Endothelial cell of umbilical vein (primary cell): Measurements from ENCODE around the gene TBC1D30. TPM values are rescaled to one million over a fixed set of nuclear protein-coding genes. Genes with fewer than 3 reads are reported as not detected.
"Not testable (repeated sequence)": the region's sequence is repeated elsewhere in the genome, so short reads cannot be mapped to it uniquely, and the experiment has no call there.

ENCODE experiments used
- BruUV-seq: library from RNA; stranded (reverse); fragments of 400-500 nt; replicated peaks from 2 replicates; lab custom pipeline; 2021; lab: Mats Ljungman, UMichigan
- CTCF ChIA-PET: fragments of 300-600, 350-600 bp; sonication (Branson Sonifier 250); formaldehyde crosslinking; loops from one replicate; lab custom pipeline; 2021; ENCODE audit warnings: antibody characterized with exemption, inconsistent platforms; lab: Charles Lee
- POLR2A ChIA-PET: fragments of 300-600, 350-600 bp; sonication (Branson Sonifier 250); formaldehyde crosslinking; loops from one replicate; lab custom pipeline; 2021; ENCODE audit warnings: antibody characterized with exemption, inconsistent platforms; lab: Charles Lee
- DNase-seq: peaks from one replicate; pipeline ENCODE4 v3.0.0-alpha.2; 2011; ENCODE audit warnings: low read depth, low spot score
- FAIRE-seq: peaks from 2 replicates; lab custom pipeline; 2011; peaks lifted over from hg19 to GRCh38; lab: Jason Lieb, UNC
- H2AFZ ChIP-seq: 2 replicates; pipeline ENCODE4 v1.6.0; 2012; ENCODE audit warnings: low read depth, low read length, control low read depth, inconsistent platforms
- H3K27ac ChIP-seq: 2 replicates; pipeline ENCODE4 v1.5.1; 2011; ENCODE audit warnings: low read depth, mild to moderate bottlenecking, control low read depth, low read length, moderate library complexity; ENCODE audit not compliant: insufficient read depth
- H3K27me3 ChIP-seq, 2 experiments: 2 replicates each; pipeline versions ENCODE4 v1.6.0 to v1.6.1; 2011; ENCODE audit warnings: low read length in 2 of 2, mixed read lengths in 1 of 2; ENCODE audit not compliant: control insufficient read depth in 2 of 2, insufficient read depth in 2 of 2
- H3K36me3 ChIP-seq, 2 experiments: 2 replicates in 1 of 2; 3 replicates in 1 of 2; pipeline ENCODE4 v1.5.1; 2011; ENCODE audit warnings: low read length in 2 of 2, mild to moderate bottlenecking in 1 of 2, moderate library complexity in 1 of 2; ENCODE audit not compliant: control insufficient read depth in 2 of 2, insufficient read depth in 2 of 2; ENCODE audit errors: extremely low read depth in 1 of 2
- H3K4me1 ChIP-seq: 3 replicates; pipeline ENCODE4 v1.5.1; 2011; ENCODE audit warnings: mild to moderate bottlenecking, low read length; ENCODE audit not compliant: control insufficient read depth, insufficient read depth; ENCODE audit errors: extremely low read depth
- H3K4me2 ChIP-seq: 2 replicates; pipeline ENCODE4 v1.6.1; 2011; ENCODE audit warnings: low read length, control low read depth, mixed read lengths; ENCODE audit not compliant: insufficient read depth
- H3K4me3 ChIP-seq, 3 experiments: fragments of 200-600 bp in 1 of 3; sonication (generic), shearing (Covaris generic) in 1 of 3; replicated peaks in 1 of 3; 2 replicates each; pipeline ENCODE4 v1.5.1; 2011 to 2016; ENCODE audit warnings: control low read depth in 3 of 3, low read length in 3 of 3, mild to moderate bottlenecking in 2 of 3, inconsistent platforms in 1 of 3, low read depth in 1 of 3, moderate library complexity in 1 of 3; ENCODE audit not compliant: insufficient read depth in 1 of 3
- H3K79me2 ChIP-seq: 2 replicates; pipeline ENCODE4 v1.6.0; 2012; ENCODE audit warnings: low read length, inconsistent platforms; ENCODE audit not compliant: control insufficient read depth, insufficient read depth
- H3K9ac ChIP-seq: replicated peaks from 2 replicates; pipeline ENCODE3; 2011; ENCODE audit warnings: low read length, control low read depth; ENCODE audit not compliant: insufficient read depth; ENCODE audit errors: extremely low read depth
- H3K9me1 ChIP-seq: replicated peaks from 3 replicates; pipeline ENCODE4 v1.6.0; 2011; ENCODE audit warnings: mild to moderate bottlenecking, low read length; ENCODE audit not compliant: control insufficient read depth, insufficient read depth; ENCODE audit errors: extremely low read depth
- H3K9me3 ChIP-seq: replicated peaks from 2 replicates; pipeline ENCODE4 v1.5.1; 2012; ENCODE audit warnings: low read length, inconsistent platforms; ENCODE audit not compliant: control insufficient read depth, insufficient read depth
- H4K20me1 ChIP-seq: replicated peaks from 2 replicates; pipeline ENCODE3; 2011; ENCODE audit warnings: mild to moderate bottlenecking, low read length; ENCODE audit not compliant: control insufficient read depth, insufficient read depth; ENCODE audit errors: extremely low read depth
- CTCF ChIP-seq, 2 donors: IDR thresholded peaks; 1 replicate in 1 of 2; 2 replicates in 1 of 2; pipeline ENCODE4 v1.5.1; 2011; ENCODE audit warnings: low read length in 2 of 2, mild to moderate bottlenecking in 2 of 2, moderate library complexity in 2 of 2, control low read depth in 1 of 2, inconsistent platforms in 1 of 2, low read depth in 1 of 2; ENCODE audit not compliant: insufficient read depth in 1 of 2; ENCODE audit errors: extremely low read depth in 1 of 2
- EZH2 ChIP-seq: IDR thresholded peaks from 2 replicates; pipeline ENCODE4 v1.6.1; 2012; ENCODE audit warnings: borderline replicate concordance, low read depth, mild to moderate bottlenecking, moderate library complexity, low read length, inconsistent platforms; ENCODE audit not compliant: severe bottlenecking
- FOS ChIP-seq: IDR thresholded peaks from 2 replicates; pipeline ENCODE4 v1.6.1; 2011; ENCODE audit warnings: mild to moderate bottlenecking, low read length, moderate library complexity, borderline replicate concordance; ENCODE audit not compliant: insufficient read depth
- GATA2 ChIP-seq: IDR thresholded peaks from 2 replicates; pipeline ENCODE4 v1.7.0; 2011; ENCODE audit warnings: low read depth, mild to moderate bottlenecking, moderate library complexity, mixed read lengths, low read length; ENCODE audit not compliant: insufficient read length, insufficient read depth
- JUN ChIP-seq: IDR thresholded peaks from 2 replicates; pipeline ENCODE4 v1.6.1; 2011; ENCODE audit warnings: borderline replicate concordance, low read depth; ENCODE audit not compliant: insufficient read length, insufficient read depth
- MAX ChIP-seq: IDR thresholded peaks from 2 replicates; pipeline ENCODE4 v1.6.1; 2011; ENCODE audit not compliant: insufficient read depth, insufficient read length
- MYC ChIP-seq: IDR thresholded peaks from one replicate; pipeline ENCODE4 v1.6.1; 2011; ENCODE audit warnings: mild to moderate bottlenecking, low read depth, low read length
- POLR2A ChIP-seq: IDR thresholded peaks from 2 replicates; pipeline ENCODE4 v1.6.1; 2012; ENCODE audit warnings: low read depth, mild to moderate bottlenecking, control low read depth, low read length
- POLR2AphosphoS5 ChIP-seq: IDR thresholded peaks from 2 replicates; pipeline ENCODE4 v1.6.1; 2012; ENCODE audit warnings: low read depth, mild to moderate bottlenecking, control low read depth, low read length, moderate library complexity; ENCODE audit not compliant: insufficient read depth
- dilution Hi-C: fragments of 300-500 bp; cut with MboI; formaldehyde crosslinking; loops from one replicate; pipeline ENCODE4 v1.15.0; 2019; ENCODE audit warnings: low sequenced_read_pairs; ENCODE audit not compliant: extremely low pct_ligation_motif_present
- intact Hi-C: fragments of 100-400 bp; cut with micrococcal nuclease; formaldehyde crosslinking; loops from one replicate; pipeline ENCODE4 v1.10.0; 2022
- polyA plus RNA-seq, 4 experiments: library from polyadenylated mRNA; depleted of rRNA in 3 of 4; stranded (reverse) in 3 of 4; unstranded in 1 of 4; fragments of >200 nt; gene quantifications; 2 replicates each; pipeline versions ENCODE4 v1.2.1 to v1.2.3, GENCODE V29; 2011 to 2012; ENCODE audit warnings: missing spikeins in 1 of 4
- total RNA-seq: library from RNA; stranded (reverse); gene quantifications from 2 replicates; pipeline ENCODE4 v1.2.3, GENCODE V29; 2021

TBC1D30 gene
- total and polyA plus RNA-seq, 2 donors (not counting 3 experiments of a cell fraction or from before 2014, with no cell fraction given) = 4.4 to 7.6 TPM

- CTCF ChIA-PET = interaction anchor here (1.9 kb wide), 1 partner anchor 39 kb away, joined by 6 read pairs; no protein-coding TSS in a partner anchor
- Histone ChIP-seq H3K27ac (no peak overlapping the region), H3K4me2 (no peak overlapping the region), H3K27me3 (no peaks in the 10 kb centered on the region), H3K79me2 (no peaks in the 10 kb centered on the region), H3K4me3 (no peak overlapping the region), H3K9me3 (no peaks in the 10 kb centered on the region), H2AFZ (no peak overlapping the region), H4K20me1 (no peaks in the 10 kb centered on the region), H3K4me1 (no peaks in the 10 kb centered on the region), H3K9me1 (no peaks in the 10 kb centered on the region), H3K9ac (no peak overlapping the region), H3K36me3 (no peaks in the 10 kb centered on the region)
- no TSS peak for BruUV-seq
- dilution Hi-C loops (no loop called here), intact Hi-C loops (no loop called here)
- FAIRE-seq (no peak), DNase-seq (no peak)
- TF ChIP-seq MAX = no peak
- no peak for TF ChIP-seq GATA2
- TF ChIP-seq JUN = no peak
- TF ChIP-seq CTCF (IDR thresholded peaks at IDR 0.05; ENCODE audit: extremely low read depth in 1 of 2, insufficient read depth in 1 of 2, low read depth in 1 of 2, low read length in 2 of 2) = no peak
- TF ChIP-seq FOS = no peak
- no peak for TF ChIP-seq EZH2
- TF ChIP-seq POLR2A = no peak
- TF ChIP-seq POLR2AphosphoS5 = no peak
- TF ChIP-seq MYC = no peak
- POLR2A ChIA-PET = no interaction called here
Measured at GRCh38 chr12:64840949-64841717, 16.7 kb downstream of the TBC1D30 start.

- H4K20me1 ChIP-seq, H3K9me3 ChIP-seq, H3K4me2 ChIP-seq, H3K27me3 ChIP-seq, H3K27ac ChIP-seq, intact Hi-C loops, BruUV-seq, CTCF ChIA-PET, FAIRE-seq, POLR2A ChIA-PET, DNase-seq, H3K4me3 ChIP-seq, H3K9ac ChIP-seq, H3K9me1 ChIP-seq, dilution Hi-C loops, H3K4me1 ChIP-seq, H2AFZ ChIP-seq, H3K36me3 ChIP-seq, H3K79me2 ChIP-seq: not testable (repeated sequence)
Measured at GRCh38 chr12:64848409-64848808, 24.0 kb downstream of the TBC1D30 start.
